ENCODE results near the gene DPF3. TPM values are rescaled to one million over a fixed set of nuclear protein-coding genes. Genes with fewer than 3 reads are reported as not detected.

DPF3 gene
- total and polyA plus RNA-seq, 9 of the 15 experiments (the other 6 are each of a cell fraction or from before 2014, with no cell fraction given): 0.21 to 4.9 (median 1.2) TPM

DNA sequence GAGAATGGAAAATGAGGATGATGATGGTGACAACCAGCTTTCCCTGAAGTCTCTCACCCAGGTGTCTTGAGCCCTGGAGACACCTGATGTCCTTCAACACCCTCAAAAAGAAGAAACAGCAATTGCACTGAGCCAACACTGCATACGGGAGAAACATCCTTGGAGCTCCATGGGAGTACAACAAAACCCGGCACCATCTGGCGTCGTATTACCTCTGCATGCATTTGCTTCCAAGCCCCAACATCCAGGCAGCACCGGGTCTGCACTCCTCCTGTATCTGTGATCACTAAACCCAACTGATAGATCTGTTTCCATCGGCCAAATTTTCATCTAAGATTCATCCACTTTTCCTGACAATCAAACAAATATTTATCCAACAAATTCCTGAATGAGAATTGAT, 249.9 kb downstream of the DPF3 start:
- H3K4me3 ChIP-seq: no peak overlapping the region
- H3K9me3 ChIP-seq (replicated peaks; ENCODE audit: control insufficient read depth, insufficient read depth, low read depth, low read length): no peaks in the 10 kb centered on the region
- WGBS (ENCODE audit: insufficient coverage, low coverage, missing lambda C conversion rate): 3% methylated on average over 6 of the region's 6 CpGs
- DNase-seq (ENCODE audit: extremely low read depth in 1 of 4, low spot score in 3 of 4) (no peak), FAIRE-seq (no peak), ATAC-seq (no peak)
- H3K4me2 ChIP-seq (ENCODE audit: insufficient read depth, low read length): no peak overlapping the region
- CTCF ChIA-PET (ENCODE audit: low intra/inter-chr PET ratio): no interaction called here
- H3K27ac ChIP-seq (ENCODE audit: extremely low read depth, low read depth, low read length): no peak overlapping the region
- no peaks in the 10 kb centered on the region for H3K79me2 ChIP-seq (ENCODE audit: control insufficient read depth, insufficient read depth, low read length)
- H3K36me3 ChIP-seq (ENCODE audit: control insufficient read depth, insufficient read depth, low read length): no peaks in the 10 kb centered on the region
- no peaks in the 10 kb centered on the region for H4K20me1 ChIP-seq (replicated peaks; ENCODE audit: control insufficient read depth, insufficient read depth, low read length)
- intact Hi-C loops (cut with micrococcal nuclease): no loop called here
- no peaks in the 10 kb centered on the region for H3K4me1 ChIP-seq (replicated peaks in 1 of 2; ENCODE audit: control insufficient read depth in 2 of 2, insufficient read depth in 2 of 2, low read length in 2 of 2)
- TF ChIP-seq TCFL5 (CRISPR knock-in tag; conservative IDR thresholded peaks at IDR 0.05): no peak
- TF ChIP-seq TAF7 (tag; IDR thresholded peaks at IDR 0.05): no peak
- TF ChIP-seq RBM15 (IDR thresholded peaks at IDR 0.05; ENCODE audit: insufficient read depth, low read length): no peak
- no peak for TF ChIP-seq POLR3A (IDR thresholded peaks at IDR 0.05; ENCODE audit: borderline replicate concordance, extremely low read depth, insufficient read depth, insufficient read length)
- no peak for TF ChIP-seq RUNX1 (IDR thresholded peaks at IDR 0.05; ENCODE audit: low read depth)
- no peaks in the 10 kb centered on the region for H3K9me1 ChIP-seq (ENCODE audit: control insufficient read depth, insufficient read depth, low read length)
- POLR2A ChIA-PET: interaction anchor here (1.0 kb wide), 1 partner anchor 18 kb away, joined by 3 read pairs; no protein-coding TSS in a partner anchor
- peaks cover 0 to 5% of the 10 kb centered on the region in 2 experiments; a peak in 2 of 5 replicates for H3K27me3 ChIP-seq (ENCODE audit: control insufficient read depth in 2 of 2, insufficient read depth in 2 of 2, low read length in 2 of 2)
- H2AFZ ChIP-seq (ENCODE audit: low read depth, low read length): no peak overlapping the region
- in situ Hi-C loops (cut with MboI): no loop called here
- no TSS peak for BruUV-seq (replicated peaks)
- H3K9ac ChIP-seq (ENCODE audit: insufficient read depth in 1 of 2, low read depth in 2 of 2, low read length in 2 of 2): no peak overlapping the region

GRCh38 chr14:72643317-72643801, 250.5 kb downstream of the DPF3 start:
- Histone ChIP-seq H4K20me1 (replicated peaks; ENCODE audit: control insufficient read depth, insufficient read depth, low read length) (no peaks in the 10 kb centered on the region), H3K36me3 (ENCODE audit: control insufficient read depth, insufficient read depth, low read length) (no peaks in the 10 kb centered on the region), H3K4me3 (no peak overlapping the region), H3K9me1 (ENCODE audit: control insufficient read depth, insufficient read depth, low read length) (no peaks in the 10 kb centered on the region), H3K4me2 (ENCODE audit: insufficient read depth, low read length) (no peak overlapping the region), H3K79me2 (ENCODE audit: control insufficient read depth, insufficient read depth, low read length) (no peaks in the 10 kb centered on the region), H2AFZ (ENCODE audit: low read depth, low read length) (no peak overlapping the region), H3K9me3 (replicated peaks; ENCODE audit: control insufficient read depth, insufficient read depth, low read depth, low read length) (no peaks in the 10 kb centered on the region), H3K27ac (ENCODE audit: extremely low read depth, low read depth, low read length) (no peak overlapping the region), H3K9ac (ENCODE audit: insufficient read depth in 1 of 2, low read depth in 2 of 2, low read length in 2 of 2) (no peak overlapping the region), H3K27me3 (ENCODE audit: control insufficient read depth in 2 of 2, insufficient read depth in 2 of 2, low read length in 2 of 2) (no peaks in the 10 kb centered on the region; a peak in 2 of 5 replicates), H3K4me1 (replicated peaks in 1 of 2; ENCODE audit: control insufficient read depth in 2 of 2, insufficient read depth in 2 of 2, low read length in 2 of 2) (no peaks in the 10 kb centered on the region)
- WGBS (ENCODE audit: insufficient coverage, low coverage, missing lambda C conversion rate): 0% methylated on average over 4 of the region's 5 CpGs
- FAIRE-seq: no peak
- ChIA-PET CTCF (ENCODE audit: low intra/inter-chr PET ratio) (no interaction called here), POLR2A (no interaction called here)
- intact Hi-C loops (cut with micrococcal nuclease) (no loop called here), in situ Hi-C loops (cut with MboI) (no loop called here)
- no peak for ATAC-seq
- BruUV-seq (replicated peaks): no TSS peak
- DNase-seq (ENCODE audit: extremely low read depth in 1 of 4, low spot score in 3 of 4): no peak
- no peak for TF ChIP-seq HNRNPK (IDR thresholded peaks at IDR 0.05; ENCODE audit: low read depth, low read length, poor library complexity, severe bottlenecking)
- no peak for TF ChIP-seq YBX1 (IDR thresholded peaks at IDR 0.05)
- no peak for TF ChIP-seq RBBP5 (IDR thresholded peaks at IDR 0.05; ENCODE audit: borderline replicate concordance, insufficient read depth, low read length, poor library complexity, severe bottlenecking)
- TF ChIP-seq, protein P1, sequence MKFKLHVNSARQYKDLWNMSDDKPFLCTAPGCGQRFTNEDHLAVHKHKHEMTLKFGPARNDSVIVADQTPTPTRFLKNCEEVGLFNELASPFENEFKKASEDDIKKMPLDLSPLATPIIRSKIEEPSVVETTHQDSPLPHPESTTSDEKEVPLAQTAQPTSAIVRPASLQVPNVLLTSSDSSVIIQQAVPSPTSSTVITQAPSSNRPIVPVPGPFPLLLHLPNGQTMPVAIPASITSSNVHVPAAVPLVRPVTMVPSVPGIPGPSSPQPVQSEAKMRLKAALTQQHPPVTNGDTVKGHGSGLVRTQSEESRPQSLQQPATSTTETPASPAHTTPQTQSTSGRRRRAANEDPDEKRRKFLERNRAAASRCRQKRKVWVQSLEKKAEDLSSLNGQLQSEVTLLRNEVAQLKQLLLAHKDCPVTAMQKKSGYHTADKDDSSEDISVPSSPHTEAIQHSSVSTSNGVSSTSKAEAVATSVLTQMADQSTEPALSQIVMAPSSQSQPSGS (CRISPR knock-in tag; IDR thresholded peaks at IDR 0.05): no peak
- TF ChIP-seq, protein P2, sequence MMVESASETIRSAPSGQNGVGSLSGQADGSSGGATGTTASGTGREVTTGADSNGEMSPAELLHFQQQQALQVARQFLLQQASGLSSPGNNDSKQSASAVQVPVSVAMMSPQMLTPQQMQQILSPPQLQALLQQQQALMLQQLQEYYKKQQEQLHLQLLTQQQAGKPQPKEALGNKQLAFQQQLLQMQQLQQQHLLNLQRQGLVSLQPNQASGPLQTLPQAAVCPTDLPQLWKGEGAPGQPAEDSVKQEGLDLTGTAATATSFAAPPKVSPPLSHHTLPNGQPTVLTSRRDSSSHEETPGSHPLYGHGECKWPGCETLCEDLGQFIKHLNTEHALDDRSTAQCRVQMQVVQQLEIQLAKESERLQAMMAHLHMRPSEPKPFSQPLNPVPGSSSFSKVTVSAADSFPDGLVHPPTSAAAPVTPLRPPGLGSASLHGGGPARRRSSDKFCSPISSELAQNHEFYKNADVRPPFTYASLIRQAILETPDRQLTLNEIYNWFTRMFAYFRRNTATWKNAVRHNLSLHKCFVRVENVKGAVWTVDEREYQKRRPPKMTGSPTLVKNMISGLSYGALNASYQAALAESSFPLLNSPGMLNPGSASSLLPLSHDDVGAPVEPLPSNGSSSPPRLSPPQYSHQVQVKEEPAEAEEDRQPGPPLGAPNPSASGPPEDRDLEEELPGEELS (CRISPR knock-in tag; IDR thresholded peaks at IDR 0.05; ENCODE audit: borderline replicate concordance): no peak
- TF ChIP-seq POLR3G (IDR thresholded peaks at IDR 0.05; ENCODE audit: extremely low read depth, insufficient read length, insufficient replicate concordance): no peak
- TF ChIP-seq ASH1L (IDR thresholded peaks at IDR 0.05; ENCODE audit: borderline replicate concordance, low read depth, partially characterized antibody): no peak
- TF ChIP-seq TSC22D4 (tag; IDR thresholded peaks at IDR 0.05): no peak

All from K562 (cell line).